Vagina (tissue), 2 donors: ENCODE data around the gene PRKCG. TPM values are rescaled to one million over a fixed set of nuclear protein-coding genes. Genes with fewer than 3 reads are reported as not detected.

Experiments
- DNase-seq, 2 donors: peaks; one replicate each; pipeline ENCODE4 v3.0.0-alpha.2; 2017; ENCODE audit errors: extremely low spot score in 2 of 2
- H3K27ac ChIP-seq: fragments of 200-600 bp; sonication (generic); one replicate; pipeline ENCODE4 v1.5.1; 2019
- H3K27me3 ChIP-seq: fragments of 200-600 bp; sonication (generic); one replicate; pipeline ENCODE4 v1.5.1; 2019
- H3K36me3 ChIP-seq, 2 donors: fragments of 200-600 bp; sonication (generic); one replicate each; pipeline ENCODE4 v1.5.1; 2017 to 2019
- H3K4me1 ChIP-seq: fragments of 200-600 bp; sonication (generic); one replicate; pipeline ENCODE4 v1.5.1; 2019
- H3K4me3 ChIP-seq, 2 donors: fragments of 200-600 bp; sonication (generic); 1 replicate in 1 of 2; 2 replicates in 1 of 2; pipeline ENCODE4 v1.5.1; 2016 to 2019
- H3K9me3 ChIP-seq: fragments of 200-600 bp; sonication (generic); one replicate; pipeline ENCODE4 v1.5.1; 2019
- CTCF ChIP-seq, 3 experiments: fragments of 450-650 bp in 2 of 3; fragments of 200-600 bp in 1 of 3; sonication (generic) in 1 of 3; IDR thresholded peaks; one replicate each; pipeline ENCODE4 v1.5.1; 2017 to 2019; ENCODE audit warnings: antibody characterized with exemption in 3 of 3, mild to moderate bottlenecking in 2 of 3, moderate library complexity in 2 of 3
- POLR2A ChIP-seq, 2 donors: fragments of 450-650 bp; IDR thresholded peaks; one replicate each; pipeline ENCODE4 v1.6.1; 2017; ENCODE audit warnings: antibody characterized with exemption in 2 of 2, mild to moderate bottlenecking in 2 of 2, moderate library complexity in 2 of 2
- POLR2AphosphoS5 ChIP-seq, 2 donors: sonication (generic); formaldehyde crosslinking; IDR thresholded peaks; one replicate each; pipeline ENCODE4 v1.9.0; 2017; ENCODE audit warnings: antibody characterized with exemption in 2 of 2, mild to moderate bottlenecking in 2 of 2, low read depth in 1 of 2; ENCODE audit not compliant: insufficient read depth in 1 of 2
- intact Hi-C: fragments of 100-400 bp; cut with DNase I; formaldehyde crosslinking; loops from one replicate; pipeline ENCODE4 v1.15.1; 2023
- total RNA-seq: library from RNA; depleted of rRNA; stranded (reverse); fragments of >200 nt; gene quantifications from one replicate; pipeline ENCODE4 v1.2.3, GENCODE V29; 2016

The PRKCG gene
- total RNA-seq, 1 donor from 2014 or later, result not detected

- H3K36me3 ChIP-seq, result no peaks in the 10 kb centered on the region
- H3K27me3 ChIP-seq, result no peaks in the 10 kb centered on the region
- intact Hi-C loops, result no loop called here
- H3K27ac ChIP-seq, result no peak overlapping the region
- no peak for TF ChIP-seq POLR2AphosphoS5 (IDR thresholded peaks at IDR 0.05; ENCODE audit: insufficient read depth in 1 of 2, low read depth in 1 of 2)
- TF ChIP-seq POLR2A (IDR thresholded peaks at IDR 0.05), result no peak
- TF ChIP-seq CTCF (IDR thresholded peaks at IDR 0.05), result no peak
- H3K4me3 ChIP-seq, result no peak overlapping the region
- DNase-seq, result no peak
- H3K4me1 ChIP-seq, result no peaks in the 10 kb centered on the region
- no peaks in the 10 kb centered on the region for H3K9me3 ChIP-seq
Measured at GRCh38 chr19:53916004-53916403, 34.0 kb downstream of the PRKCG start.

GRCh38 chr19:53917356-53917755 lies 35.4 kb downstream of the PRKCG start:
- Histone ChIP-seq H3K9me3 (no peaks in the 10 kb centered on the region), H3K27me3 (no peaks in the 10 kb centered on the region), H3K36me3 (no peaks in the 10 kb centered on the region), H3K4me3 (no peak overlapping the region), H3K27ac (no peak overlapping the region), H3K4me1 (no peaks in the 10 kb centered on the region)
- intact Hi-C loops, result no loop called here
- TF ChIP-seq CTCF (IDR thresholded peaks at IDR 0.05) (no peak), POLR2AphosphoS5 (IDR thresholded peaks at IDR 0.05; ENCODE audit: insufficient read depth in 1 of 2, low read depth in 1 of 2) (no peak), POLR2A (IDR thresholded peaks at IDR 0.05) (no peak)
- DNase-seq, result no peak

- Histone ChIP-seq H3K4me1 (no peaks in the 10 kb centered on the region), H3K27me3 (no peaks in the 10 kb centered on the region), H3K36me3 (no peaks in the 10 kb centered on the region), H3K4me3 (no peak overlapping the region), H3K27ac (no peak overlapping the region), H3K9me3 (no peaks in the 10 kb centered on the region)
- no peak for DNase-seq
- intact Hi-C loops, result no loop called here
- TF ChIP-seq CTCF (IDR thresholded peaks at IDR 0.05), result no peak
- no peak for TF ChIP-seq POLR2A (IDR thresholded peaks at IDR 0.05)
Measured at GRCh38 chr19:53927739-53928138, 45.7 kb downstream of the PRKCG start.

GRCh38 chr19:53936029-53936428 lies 54.0 kb downstream of the PRKCG start:
- H3K4me1 ChIP-seq, result no peaks in the 10 kb centered on the region
- no peaks in the 10 kb centered on the region for H3K9me3 ChIP-seq
- DNase-seq, result no peak
- no peak overlapping the region for H3K27ac ChIP-seq
- H3K27me3 ChIP-seq, result no peaks in the 10 kb centered on the region
- intact Hi-C loops, result no loop called here
- no peak for TF ChIP-seq POLR2A (IDR thresholded peaks at IDR 0.05)
- TF ChIP-seq CTCF (IDR thresholded peaks at IDR 0.05), result no peak
- TF ChIP-seq POLR2AphosphoS5 (IDR thresholded peaks at IDR 0.05; ENCODE audit: insufficient read depth in 1 of 2, low read depth in 1 of 2), result no peak
- no peak overlapping the region for H3K4me3 ChIP-seq
- no peaks in the 10 kb centered on the region for H3K36me3 ChIP-seq

GRCh38 chr19:53942001-53942786 lies 60.2 kb downstream of the PRKCG start:
- H3K4me3 ChIP-seq, result no peak overlapping the region
- intact Hi-C loops, result no loop called here
- H3K27me3 ChIP-seq, result peaks cover 7% of the 10 kb centered on the region
- no peaks in the 10 kb centered on the region for H3K4me1 ChIP-seq
- no peaks in the 10 kb centered on the region for H3K9me3 ChIP-seq
- no peak for DNase-seq
- no peak overlapping the region for H3K27ac ChIP-seq
- TF ChIP-seq CTCF (IDR thresholded peaks at IDR 0.05), result no peak
- H3K36me3 ChIP-seq, result no peaks in the 10 kb centered on the region
